HTERT RPE-1 (cell line): ENCODE measurements around the gene NCOA7.
"Not testable (repeated sequence)": the region's sequence is repeated elsewhere in the genome, so short reads cannot be mapped to it uniquely, and the experiment has no call there.

Experiments
- in situ Hi-C: fragments of 300-500 bp; cut with MboI; formaldehyde crosslinking; loops from 4 replicates; pipeline ENCODE4 v1.14.3; 2020; ENCODE audit warnings: low sequenced_read_pairs

NCOA7 gene

DNA sequence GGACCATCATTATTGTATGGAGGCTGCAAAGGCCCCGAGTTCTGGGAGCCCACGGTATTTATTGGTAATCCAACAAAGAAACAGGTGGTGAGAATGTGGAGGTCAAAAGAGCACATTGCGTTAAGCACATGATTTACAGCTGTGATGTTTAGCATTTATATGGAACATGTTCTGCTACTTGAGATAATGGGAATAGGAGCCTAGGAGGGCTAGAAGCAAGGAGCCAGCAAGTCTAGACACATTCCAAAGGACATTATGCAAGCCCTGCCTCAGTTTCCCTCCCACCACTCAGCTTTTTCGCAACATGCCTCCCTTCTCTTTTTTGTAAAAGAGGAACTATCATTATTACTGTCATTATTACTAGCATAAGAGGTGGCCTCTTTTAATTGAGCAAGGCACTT, 120.3 kb downstream of the NCOA7 start:
- in situ Hi-C loops: not testable (repeated sequence)

DNA sequence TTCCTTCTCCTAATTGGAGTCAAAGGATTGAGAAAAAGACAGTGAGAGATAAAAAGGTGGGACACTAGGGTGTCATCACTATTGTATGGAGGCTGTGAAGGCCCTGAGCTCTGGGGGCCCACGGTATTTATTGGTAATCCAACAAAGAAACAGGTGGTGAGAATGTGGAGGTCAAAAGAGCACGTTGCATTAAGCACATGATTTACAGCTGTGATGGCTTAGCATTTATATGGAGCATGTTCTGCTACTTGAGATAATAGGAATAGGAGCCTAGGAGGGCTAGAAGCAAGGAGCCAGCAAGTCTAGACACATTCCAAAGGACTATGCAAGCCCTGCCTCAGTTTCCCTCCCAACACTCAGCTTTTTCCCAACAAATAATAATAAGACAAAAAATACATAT, 121.7 kb downstream of the NCOA7 start:
- in situ Hi-C loops: not testable (repeated sequence)

DNA sequence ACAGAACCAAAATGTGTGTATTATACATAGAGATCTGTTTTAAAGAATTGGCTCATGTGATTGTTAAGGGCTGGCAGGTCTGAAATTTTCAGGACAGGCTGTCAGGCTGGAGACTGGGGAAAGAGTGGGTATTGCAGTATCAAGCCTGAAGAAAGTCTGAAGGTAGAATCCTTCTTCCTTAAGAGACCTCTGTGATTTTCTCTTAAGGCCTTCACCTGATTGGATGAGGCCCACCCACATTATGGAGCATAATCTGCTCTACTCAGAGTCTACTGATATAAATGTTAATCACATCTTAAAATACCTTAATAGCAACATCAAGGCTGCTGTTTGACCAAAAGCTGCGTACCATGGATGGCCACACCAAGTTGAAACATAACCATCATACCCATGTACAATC, 122.4 kb downstream of the NCOA7 start:
- in situ Hi-C loops: no loop called here

DNA sequence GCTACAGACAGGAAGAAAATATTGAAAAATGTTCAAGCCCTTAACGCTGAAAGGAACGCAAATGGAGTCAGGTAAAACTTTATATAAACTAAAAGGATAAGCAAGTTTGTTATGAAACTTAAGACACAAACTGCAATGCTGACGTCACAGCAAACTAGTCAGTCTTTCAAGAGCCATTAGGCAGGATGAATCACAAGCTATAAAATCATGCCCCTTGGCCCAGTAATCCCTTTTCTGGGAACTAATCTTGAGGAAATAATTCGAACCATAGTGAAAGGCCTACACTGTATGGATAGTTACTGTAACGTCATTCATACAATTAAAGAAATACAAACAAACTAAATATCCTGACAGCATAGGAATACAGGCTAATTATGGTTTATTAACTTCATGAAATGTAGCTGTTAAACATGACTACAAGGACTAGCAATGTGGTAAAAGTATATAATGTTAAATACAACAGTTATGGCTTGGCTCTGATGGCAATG, 123.1 kb downstream of the NCOA7 start:
- in situ Hi-C loops: no loop called here

DNA sequence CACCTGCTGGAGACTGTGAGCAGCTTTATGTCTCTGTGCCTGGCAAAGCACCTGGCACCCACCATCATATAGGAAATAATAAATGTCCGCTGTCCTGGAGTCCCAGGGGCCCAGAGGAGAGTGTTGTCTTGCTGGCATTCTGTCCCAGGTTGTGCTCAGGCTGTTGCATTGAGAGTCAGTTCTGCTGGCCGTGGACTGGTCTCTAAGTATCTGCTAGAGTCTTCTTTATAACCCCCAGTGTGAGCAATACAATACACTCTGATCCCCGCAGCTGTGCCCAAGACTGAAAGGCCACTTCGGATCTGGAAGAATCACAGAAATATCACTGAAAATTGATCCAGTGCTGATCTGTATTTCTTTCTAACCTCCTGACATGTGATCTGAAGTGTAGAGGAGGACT, 127.5 kb downstream of the NCOA7 start:
- in situ Hi-C loops: no loop called here

DNA sequence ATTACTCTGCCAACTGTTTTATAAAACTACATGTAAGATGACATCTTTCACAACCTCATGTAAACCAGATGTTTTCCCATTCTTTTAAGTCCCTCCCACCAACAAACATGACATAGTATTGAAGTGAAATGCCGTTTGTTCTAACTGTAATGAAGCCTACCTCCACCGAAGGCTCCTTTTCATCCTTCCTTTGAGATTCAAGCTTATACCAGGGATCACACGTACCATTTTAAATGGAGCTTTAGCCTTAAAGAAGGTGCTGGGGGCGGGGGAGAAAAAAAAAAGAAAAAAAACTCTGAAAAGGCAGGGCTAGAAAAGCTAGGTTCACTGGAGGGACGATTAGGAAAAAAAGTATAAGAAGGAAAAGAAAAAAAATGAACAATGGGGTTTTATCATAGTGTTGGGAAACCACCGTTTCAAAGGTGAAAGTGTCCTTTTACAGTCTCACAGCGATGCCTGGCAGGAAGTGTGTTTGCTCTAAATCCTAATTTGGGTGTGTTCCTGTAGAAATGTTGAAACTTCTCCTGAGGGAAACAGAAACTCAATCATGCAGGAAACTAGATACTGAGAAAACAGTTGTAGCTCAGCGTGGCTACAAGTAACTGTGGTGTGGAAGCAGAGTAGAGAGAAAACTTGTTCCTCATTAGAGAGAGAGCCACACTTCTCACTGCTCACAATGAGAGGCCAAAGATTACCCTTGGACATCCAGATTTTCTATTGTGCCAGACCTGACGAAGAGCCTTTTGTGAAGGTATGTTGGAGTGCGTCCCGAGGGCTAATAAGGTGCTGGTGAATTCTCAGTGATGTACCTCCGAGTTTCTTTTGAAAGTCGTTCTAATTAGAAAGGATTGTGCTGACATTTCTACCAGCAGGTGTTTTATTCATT, 128.2 kb downstream of the NCOA7 start:
- in situ Hi-C loops: no loop called here

DNA sequence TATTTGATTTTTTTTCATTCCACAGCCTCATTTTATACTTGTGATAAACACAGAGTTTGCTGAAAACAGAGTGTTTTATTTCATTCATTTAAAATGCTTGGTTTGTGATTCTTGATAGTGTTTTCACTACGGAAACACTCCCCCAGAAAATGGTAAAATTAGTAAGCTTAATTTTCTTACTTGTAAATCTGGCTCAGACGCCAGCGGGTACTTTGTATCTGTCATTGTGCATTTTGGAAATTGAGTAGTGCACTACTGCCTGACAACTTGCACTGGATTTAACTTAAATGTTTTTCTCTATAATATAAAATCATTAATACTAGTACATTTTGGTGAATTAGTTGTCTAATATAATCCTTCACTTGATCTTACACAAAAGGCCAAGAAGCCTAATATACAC, 128.9 kb downstream of the NCOA7 start:
- in situ Hi-C loops: no loop called here

DNA sequence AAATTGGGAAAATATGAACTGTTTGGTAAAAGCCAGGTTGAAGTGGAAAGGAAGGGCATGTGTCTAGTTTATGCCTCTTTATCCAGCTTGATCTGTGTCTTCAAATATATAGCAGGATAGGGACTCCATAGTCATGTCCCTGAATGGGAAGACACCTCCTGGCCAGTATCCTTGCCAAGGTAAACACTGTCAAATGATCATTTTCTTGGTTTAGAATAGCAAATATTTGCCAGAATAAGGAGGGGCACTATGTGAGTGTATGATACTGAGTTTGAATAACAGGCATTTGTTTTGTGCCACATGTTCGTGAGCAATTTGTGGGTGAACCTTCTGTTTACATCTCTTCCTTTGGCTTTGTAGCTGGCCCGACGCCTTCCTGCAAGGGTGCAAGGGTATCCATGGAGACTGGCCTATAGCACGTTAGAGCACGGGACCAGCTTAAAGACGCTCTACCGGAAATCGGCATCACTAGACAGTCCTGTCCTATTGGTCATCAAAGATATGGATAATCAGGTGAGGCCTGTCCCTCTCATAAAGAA, 131.6 kb downstream of the NCOA7 start:
- in situ Hi-C loops: no loop called here

DNA sequence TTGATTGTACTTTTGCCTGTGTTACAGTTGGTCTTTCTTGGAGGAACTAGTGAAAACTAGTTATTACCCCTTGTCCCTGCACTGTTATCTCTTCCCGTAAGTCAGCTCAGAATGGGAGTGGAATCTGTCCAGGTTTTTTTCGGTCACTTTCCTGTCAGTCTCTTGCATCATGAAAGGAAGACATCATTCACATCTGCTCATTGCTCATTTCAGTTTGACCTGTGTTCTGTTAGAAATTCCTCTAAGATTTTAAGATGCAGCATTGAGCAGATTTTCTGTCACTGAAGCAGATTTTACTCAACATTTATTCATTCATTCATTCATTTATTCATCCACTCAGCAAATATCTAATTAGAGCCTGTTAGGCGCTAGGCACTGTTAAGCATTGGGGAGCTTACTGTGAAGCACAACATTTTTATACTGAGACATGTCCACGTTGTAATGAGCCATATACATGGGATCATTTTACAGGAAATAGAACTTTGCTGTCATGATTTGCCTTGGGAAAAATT, 132.7 kb downstream of the NCOA7 start:
- in situ Hi-C loops: no loop called here

DNA sequence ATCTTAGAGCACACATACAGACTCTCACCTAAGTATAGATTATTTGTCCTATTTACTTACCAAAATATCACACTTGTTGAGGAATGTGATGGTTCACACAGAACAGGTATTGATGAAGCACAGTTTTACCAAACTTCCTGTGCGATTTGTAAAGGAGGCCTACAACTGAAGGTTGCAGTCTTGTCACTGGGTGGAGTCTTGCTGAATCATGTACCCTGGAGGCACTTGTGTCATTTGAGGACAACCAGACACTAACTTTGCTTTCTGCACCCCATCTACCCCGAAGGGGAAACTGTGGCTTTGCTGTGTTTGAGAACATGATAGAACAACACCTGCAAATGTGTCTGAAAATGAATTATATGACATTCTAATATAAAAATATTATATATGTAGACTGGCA, 133.4 kb downstream of the NCOA7 start:
- in situ Hi-C loops: no loop called here

DNA sequence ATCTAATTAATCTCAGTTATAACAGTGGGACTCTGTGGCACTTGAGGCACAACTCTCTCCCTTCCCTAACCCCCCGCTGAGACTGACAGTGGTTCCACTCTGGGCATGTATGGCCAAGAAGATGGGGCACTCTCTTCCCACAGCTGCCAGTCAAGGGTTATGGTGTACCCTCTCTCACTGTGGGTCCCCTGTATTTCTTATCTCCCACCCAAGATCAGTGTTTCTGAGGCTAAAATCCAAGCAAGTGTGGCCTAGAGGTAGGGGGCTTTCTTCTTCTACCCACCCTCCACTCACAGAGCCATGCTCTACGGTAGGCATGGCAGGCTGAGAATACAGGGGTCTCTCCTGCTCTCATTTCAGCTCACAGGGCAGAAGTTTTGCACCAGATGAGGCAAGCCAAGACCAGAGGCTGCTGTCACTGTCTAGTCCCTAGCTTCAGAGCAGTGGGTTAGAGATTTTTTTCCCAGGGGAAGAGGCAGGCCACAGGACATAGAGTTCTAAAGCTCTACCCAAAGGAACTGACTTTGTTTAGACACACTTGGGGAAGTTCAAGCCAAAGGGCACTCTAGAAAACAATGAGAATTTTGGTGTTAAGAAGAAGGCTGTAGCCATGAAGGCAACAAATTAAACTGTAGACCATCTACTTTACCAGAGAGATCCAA, 134.1 kb downstream of the NCOA7 start:
- in situ Hi-C loops: no loop called here

DNA sequence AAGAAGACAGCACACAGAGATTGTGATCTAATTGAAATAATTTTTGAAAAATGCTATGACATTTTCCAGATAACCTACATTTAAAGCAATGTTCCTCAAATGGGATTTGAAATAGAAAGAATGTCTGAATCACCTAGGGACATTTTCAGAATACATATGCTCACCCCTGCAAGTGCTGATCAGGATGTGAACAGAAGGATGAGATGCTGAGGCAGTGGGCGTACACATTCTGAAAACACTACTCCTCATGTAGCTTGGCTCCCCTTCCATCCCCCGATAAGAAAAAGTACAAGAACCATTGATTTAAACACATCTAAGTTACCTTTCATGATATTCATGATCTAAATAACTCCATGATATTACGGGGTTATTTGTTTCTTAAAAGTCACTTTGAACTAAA, 136.0 kb downstream of the NCOA7 start:
- in situ Hi-C loops: no loop called here

DNA sequence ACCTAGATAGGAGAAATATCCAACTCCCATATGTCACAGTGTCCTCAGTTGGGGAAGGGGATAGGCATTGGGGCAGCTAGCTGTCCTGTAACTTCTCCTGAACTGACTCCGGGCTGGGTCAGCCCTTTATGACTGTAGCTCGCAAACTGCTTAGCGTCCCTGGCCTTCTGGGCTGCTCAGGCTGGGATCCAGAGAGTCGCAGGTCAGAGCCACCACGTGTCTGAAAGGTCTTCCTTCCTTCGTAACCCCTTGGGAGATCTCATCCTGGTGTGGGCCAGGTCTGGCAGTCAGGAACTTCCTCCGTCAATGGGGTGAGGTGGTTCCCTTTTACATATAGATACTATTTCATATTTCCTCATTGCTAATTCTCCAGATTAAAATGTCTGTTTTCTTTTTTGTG, 137.0 kb downstream of the NCOA7 start:
- in situ Hi-C loops: no loop called here

DNA sequence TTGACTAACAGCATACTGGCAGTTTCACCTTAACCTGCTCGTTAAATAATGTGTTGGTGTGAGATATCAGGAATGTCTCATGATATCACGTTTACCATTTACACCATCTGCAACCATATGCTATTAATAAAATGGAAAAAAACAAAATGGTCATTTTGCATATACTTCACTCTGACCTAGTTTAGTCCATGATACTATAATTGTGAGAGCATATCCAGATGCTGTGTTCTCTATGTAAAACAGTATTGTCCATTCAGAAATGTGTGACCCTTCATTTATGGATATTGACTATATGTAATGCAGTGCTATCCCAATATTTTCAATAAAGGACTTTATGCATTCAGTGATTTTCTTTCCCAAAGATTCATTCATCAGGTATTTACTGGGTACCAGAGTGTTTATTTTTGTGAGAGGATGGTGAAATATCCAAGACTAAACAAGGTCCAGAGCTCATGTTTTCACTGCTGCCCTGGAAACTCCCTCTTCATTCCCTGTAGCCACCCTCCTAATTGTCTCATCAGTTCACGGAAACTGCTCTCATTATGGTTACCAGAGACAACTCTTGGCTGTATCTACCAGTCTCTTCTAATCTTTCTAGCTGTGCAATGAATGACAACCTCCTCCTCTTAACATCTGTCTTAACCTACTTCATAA, 140.1 kb downstream of the NCOA7 start:
- in situ Hi-C loops: no loop called here

DNA sequence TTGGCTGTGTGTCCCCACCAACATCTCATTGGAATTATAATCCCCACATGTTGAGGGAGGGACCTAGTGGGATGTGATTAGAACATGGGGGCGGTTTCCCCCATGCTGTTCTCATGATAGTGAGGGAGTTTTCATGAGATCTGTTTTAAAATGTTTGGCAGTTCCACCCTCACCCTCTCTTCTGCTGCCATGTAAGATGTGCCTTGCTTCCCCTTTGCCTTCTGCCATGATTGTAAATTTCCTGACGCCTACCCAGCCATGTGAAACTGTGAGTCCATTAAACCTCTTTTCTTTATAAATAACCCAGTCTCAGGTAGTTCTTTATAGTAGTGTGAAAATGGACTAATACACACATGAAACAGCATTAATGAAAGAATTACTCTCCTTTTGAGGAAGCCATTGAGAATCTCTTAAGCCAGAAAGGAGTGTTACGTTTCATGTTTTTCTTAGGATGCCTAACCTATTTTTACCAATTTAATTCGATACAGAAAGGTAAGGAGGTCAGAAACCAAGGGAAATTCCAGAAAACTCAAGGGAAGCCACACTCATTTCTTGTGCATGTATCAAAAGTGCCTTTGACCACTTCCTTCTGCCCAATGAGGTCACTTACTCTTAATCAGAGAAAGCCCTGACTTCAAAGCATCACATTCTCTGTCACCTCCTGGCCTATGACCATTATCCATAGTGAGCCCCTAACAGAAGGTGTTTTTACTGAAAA, 141.1 kb downstream of the NCOA7 start:
- in situ Hi-C loops: no loop called here

DNA sequence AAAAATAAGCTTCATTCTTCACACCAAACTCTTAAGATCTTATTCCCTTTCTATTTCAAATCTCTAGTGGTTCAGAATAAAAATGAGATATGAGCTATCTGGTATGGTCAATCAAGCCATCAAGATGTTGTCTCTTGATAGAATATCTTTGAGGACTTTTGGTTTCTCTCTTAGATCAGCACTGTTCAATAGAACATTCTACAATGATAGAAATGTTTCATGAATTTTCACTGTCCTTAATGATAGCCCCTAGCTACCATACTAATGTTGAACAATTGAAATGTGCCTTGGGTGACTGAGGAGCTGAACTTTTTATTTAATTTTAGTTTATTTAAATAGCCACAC, 141.7 kb downstream of the NCOA7 start:
- in situ Hi-C loops: no loop called here

DNA sequence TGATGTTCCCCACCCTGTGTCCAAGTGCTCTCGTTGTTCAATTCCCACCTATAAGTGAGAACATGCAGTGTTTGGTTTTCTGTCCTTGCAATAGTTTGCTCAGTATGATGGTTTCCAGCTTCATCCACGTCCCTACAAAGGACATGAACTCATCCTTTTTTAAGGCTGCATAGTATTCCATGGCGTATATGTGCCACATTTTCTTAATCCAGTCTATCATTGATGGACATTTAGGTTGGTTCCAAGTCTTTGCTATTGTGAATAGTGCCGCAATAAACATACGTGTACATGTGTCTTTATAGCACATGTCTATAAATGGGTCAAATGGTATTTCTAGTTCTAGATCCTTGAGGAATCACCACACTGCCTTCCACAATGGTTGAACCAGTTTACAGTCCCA, 144.8 kb downstream of the NCOA7 start:
- in situ Hi-C loops: not testable (repeated sequence)

DNA sequence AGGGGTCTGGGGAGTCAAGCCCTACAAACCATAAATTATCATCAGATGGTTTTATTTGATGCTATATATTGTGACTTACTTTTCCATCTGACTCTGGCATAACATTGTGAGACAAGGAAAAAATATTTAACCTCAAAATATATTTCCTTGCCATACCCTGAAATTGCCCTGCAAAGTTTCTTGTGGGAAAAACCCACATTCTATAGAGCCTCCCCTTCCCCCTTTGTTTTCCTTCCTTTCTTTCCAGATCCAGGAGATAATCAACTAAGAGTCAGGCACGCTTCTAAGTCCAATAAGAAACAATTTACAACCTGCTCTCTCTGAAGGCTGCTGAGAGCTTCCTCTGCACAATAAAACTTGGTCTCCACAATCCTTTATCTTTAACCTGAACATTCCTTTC, 148.3 kb downstream of the NCOA7 start:
- in situ Hi-C loops: no loop called here

DNA sequence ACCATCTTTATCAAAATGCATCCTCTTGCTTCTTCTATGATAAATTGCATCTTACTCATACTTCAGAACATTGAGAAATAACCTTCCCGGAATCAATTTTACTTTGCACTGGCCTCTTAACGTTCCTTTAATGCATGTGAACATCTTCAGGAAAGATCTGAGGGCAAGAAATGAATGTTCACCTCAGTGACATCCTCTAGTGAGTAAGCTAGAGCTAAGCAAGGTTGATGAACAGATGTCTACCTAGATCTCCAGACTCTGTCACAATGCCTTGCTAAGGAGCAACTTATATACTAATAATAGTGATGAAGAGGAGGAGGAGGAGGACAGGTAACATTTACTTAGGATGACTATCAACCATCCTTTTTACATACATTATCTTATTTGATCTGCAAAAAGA, 149.0 kb downstream of the NCOA7 start:
- in situ Hi-C loops: no loop called here

DNA sequence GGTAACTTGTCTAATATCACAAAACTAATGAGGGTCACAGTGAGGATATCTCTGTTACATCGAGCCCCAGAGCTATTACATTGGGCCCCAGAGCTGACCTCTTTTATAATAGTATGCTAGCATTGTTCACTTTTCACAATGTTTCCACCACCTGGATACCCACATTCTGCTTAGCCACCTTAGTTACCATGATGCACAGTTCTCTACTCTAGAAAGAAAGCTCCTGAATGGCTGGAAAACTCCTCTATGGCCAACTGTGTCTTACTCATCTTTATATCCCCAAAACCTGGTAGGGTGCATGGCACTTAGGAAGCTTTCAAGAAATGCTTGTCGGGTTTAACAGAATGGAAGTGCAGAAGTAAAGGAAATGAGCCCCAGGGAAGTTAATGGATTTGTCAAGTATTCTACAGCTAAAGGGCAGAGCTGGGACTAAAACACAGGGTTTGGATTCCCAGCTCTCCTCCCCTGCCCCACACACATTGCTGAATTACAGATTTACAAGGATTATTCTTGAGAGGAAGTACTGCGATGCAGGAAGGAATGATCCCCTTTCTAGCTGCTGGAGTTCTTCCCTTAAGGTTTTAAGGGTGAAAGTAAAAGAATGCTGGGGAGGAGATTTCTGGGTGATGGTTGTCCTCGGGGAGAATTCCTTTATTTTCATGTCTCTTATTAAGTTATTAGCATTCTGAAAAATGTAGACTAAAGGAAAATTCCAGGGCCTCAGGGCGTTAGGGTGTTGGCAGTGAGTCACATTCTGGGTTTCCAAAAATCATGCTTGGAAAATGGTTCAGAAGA, 149.7 kb downstream of the NCOA7 start:
- in situ Hi-C loops: no loop called here
